Tibial nerve (tissue), 4 donors: ENCODE data around the gene TDRD3. TPM values are rescaled to one million over a fixed set of nuclear protein-coding genes. Genes with fewer than 3 reads are reported as not detected.

Experiments
- DNase-seq, 2 donors: peaks; one replicate each; pipeline ENCODE4 v3.0.0-alpha.2; 2019; ENCODE audit warnings: low spot score in 2 of 2
- H3K27ac ChIP-seq, 4 donors: fragments of 200-600 bp; sonication (generic) in 3 of 4; one replicate each; pipeline ENCODE4 v1.5.1; 2017 to 2019; ENCODE audit warnings: mild to moderate bottlenecking in 1 of 4
- H3K27me3 ChIP-seq, 2 donors: fragments of 200-600 bp; sonication (generic) in 1 of 2; one replicate each; pipeline versions ENCODE4 v1.5.1 to v1.6.0; 2017 to 2019
- H3K36me3 ChIP-seq, 3 donors: fragments of 200-600 bp; sonication (generic); one replicate each; pipeline ENCODE4 v1.5.1; 2018 to 2019
- H3K4me1 ChIP-seq, 4 donors: fragments of 200-600 bp; sonication (generic) in 3 of 4; one replicate each; pipeline ENCODE4 v1.5.1; 2017 to 2019
- H3K4me3 ChIP-seq, 4 donors: fragments of 200-600 bp; sonication (generic) in 3 of 4; one replicate each; pipeline ENCODE4 v1.5.1; 2017 to 2019; ENCODE audit warnings: mild to moderate bottlenecking in 1 of 4, moderate library complexity in 1 of 4
- H3K9me3 ChIP-seq, 4 donors: fragments of 200-600 bp; sonication (generic) in 3 of 4; one replicate each; pipeline ENCODE4 v1.5.1; 2017 to 2019
- CTCF ChIP-seq, 5 experiments: fragments of 200-600 bp in 3 of 5; fragments of 450-650 bp in 2 of 5; sonication (generic) in 3 of 5; IDR thresholded peaks; one replicate each; pipeline ENCODE4 v1.5.1; 2016 to 2019; ENCODE audit warnings: antibody characterized with exemption in 5 of 5, mild to moderate bottlenecking in 3 of 5, moderate library complexity in 2 of 5
- EP300 ChIP-seq, 2 donors: sonication (generic); formaldehyde crosslinking; IDR thresholded peaks; one replicate each; pipeline ENCODE4 v1.6.1; 2017; ENCODE audit warnings: antibody characterized with exemption in 2 of 2, mild to moderate bottlenecking in 1 of 2
- POLR2A ChIP-seq, 2 donors: fragments of 450-650 bp; IDR thresholded peaks; one replicate each; pipeline ENCODE4 v1.6.1; 2017; ENCODE audit warnings: antibody characterized with exemption in 2 of 2, mild to moderate bottlenecking in 2 of 2, moderate library complexity in 2 of 2
- WGBS, 2 donors: methylation state at CpG; one replicate each; pipeline ENCODE4 v1.1.5; 2018; 5-methylcytosine and 5-hydroxymethylcytosine counted together
- total RNA-seq, 4 donors: library from RNA; depleted of rRNA; stranded (reverse); fragments of >200 nt; gene quantifications; one replicate each; pipeline ENCODE4 v1.1.0, GENCODE V29; 2016

The TDRD3 gene
- total RNA-seq, 4 donors from 2014 or later = 31.2 to 38.5 (median 35.1) TPM

GRCh38 chr13:60571571-60571970 lies 174.6 kb downstream of the TDRD3 start:
- H3K4me1 ChIP-seq = no peaks in the 10 kb centered on the region
- no peak overlapping the region for H3K27ac ChIP-seq
- H3K4me3 ChIP-seq = no peak overlapping the region
- H3K36me3 ChIP-seq = peaks cover 0 to 60% (median 0%) of the 10 kb centered on the region in 3 donors
- no peak for TF ChIP-seq POLR2A (IDR thresholded peaks at IDR 0.05)
- no peak for TF ChIP-seq EP300 (IDR thresholded peaks at IDR 0.05)
- TF ChIP-seq CTCF (IDR thresholded peaks at IDR 0.05) = no peak
- H3K27me3 ChIP-seq = no peaks in the 10 kb centered on the region
- no peak for DNase-seq
- no peaks in the 10 kb centered on the region for H3K9me3 ChIP-seq

- Histone ChIP-seq H3K4me1 (no peaks in the 10 kb centered on the region), H3K27ac (no peak overlapping the region), H3K9me3 (no peaks in the 10 kb centered on the region), H3K4me3 (no peak overlapping the region), H3K27me3 (no peaks in the 10 kb centered on the region), H3K36me3 (peaks cover 0 to 55% (median 0%) of the 10 kb centered on the region in 3 donors)
- 50 to 58% methylated on average over 5 of the region's 5 CpGs for WGBS, 2 donors
- TF ChIP-seq POLR2A (IDR thresholded peaks at IDR 0.05) = no peak
- TF ChIP-seq CTCF (IDR thresholded peaks at IDR 0.05) = no peak
- no peak for TF ChIP-seq EP300 (IDR thresholded peaks at IDR 0.05)
- no peak for DNase-seq
These were observed 175.2 kb downstream of the TDRD3 start for GRCh38 chr13:60572003-60572798.

GRCh38 chr13:60572855-60573254 lies 175.8 kb downstream of the TDRD3 start:
- Histone ChIP-seq H3K27me3 (no peaks in the 10 kb centered on the region), H3K9me3 (no peaks in the 10 kb centered on the region), H3K27ac (no peak overlapping the region), H3K4me1 (no peaks in the 10 kb centered on the region), H3K4me3 (no peak overlapping the region), H3K36me3 (peaks cover 0 to 49% (median 0%) of the 10 kb centered on the region in 3 donors)
- TF ChIP-seq POLR2A (IDR thresholded peaks at IDR 0.05) = no peak
- no peak for TF ChIP-seq EP300 (IDR thresholded peaks at IDR 0.05)
- TF ChIP-seq CTCF (IDR thresholded peaks at IDR 0.05) = no peak
- 73 to 74% methylated on average over 8 of the region's 8 CpGs for WGBS, 2 donors
- no peak for DNase-seq

- no peak for DNase-seq
- no peaks in the 10 kb centered on the region for H3K27me3 ChIP-seq
- no peaks in the 10 kb centered on the region for H3K4me1 ChIP-seq
- H3K27ac ChIP-seq = no peak overlapping the region
- H3K36me3 ChIP-seq = peaks cover 0 to 30% (median 0%) of the 10 kb centered on the region in 3 donors
- TF ChIP-seq EP300 (IDR thresholded peaks at IDR 0.05) = no peak
- TF ChIP-seq POLR2A (IDR thresholded peaks at IDR 0.05) = no peak
- no peak overlapping the region for H3K4me3 ChIP-seq
- WGBS, 2 donors = 89 to 92% methylated on average over 5 of the region's 5 CpGs
- no peaks in the 10 kb centered on the region for H3K9me3 ChIP-seq
These were observed 177.7 kb downstream of the TDRD3 start for GRCh38 chr13:60574735-60575134.

GRCh38 chr13:60575142-60575541 lies 178.1 kb downstream of the TDRD3 start:
- H3K9me3 ChIP-seq = no peaks in the 10 kb centered on the region
- no peak for DNase-seq
- no peak for TF ChIP-seq CTCF (IDR thresholded peaks at IDR 0.05)
- no peak for TF ChIP-seq POLR2A (IDR thresholded peaks at IDR 0.05)
- no peak for TF ChIP-seq EP300 (IDR thresholded peaks at IDR 0.05)
- H3K27ac ChIP-seq = no peak overlapping the region
- no peak overlapping the region for H3K4me3 ChIP-seq
- WGBS, 2 donors = 81 to 82% methylated on average over 1 of the region's 1 CpG
- H3K36me3 ChIP-seq = peaks cover 0 to 26% (median 0%) of the 10 kb centered on the region in 3 donors
- H3K27me3 ChIP-seq = no peaks in the 10 kb centered on the region
- H3K4me1 ChIP-seq = no peaks in the 10 kb centered on the region
